ENCODE data around the gene AGAP1. TPM values are rescaled to one million over a fixed set of nuclear protein-coding genes. Genes with fewer than 3 reads are reported as not detected.

AGAP1 gene
- polyA plus RNA-seq, 1 donor from 2014 or later: 17.4 TPM

DNA sequence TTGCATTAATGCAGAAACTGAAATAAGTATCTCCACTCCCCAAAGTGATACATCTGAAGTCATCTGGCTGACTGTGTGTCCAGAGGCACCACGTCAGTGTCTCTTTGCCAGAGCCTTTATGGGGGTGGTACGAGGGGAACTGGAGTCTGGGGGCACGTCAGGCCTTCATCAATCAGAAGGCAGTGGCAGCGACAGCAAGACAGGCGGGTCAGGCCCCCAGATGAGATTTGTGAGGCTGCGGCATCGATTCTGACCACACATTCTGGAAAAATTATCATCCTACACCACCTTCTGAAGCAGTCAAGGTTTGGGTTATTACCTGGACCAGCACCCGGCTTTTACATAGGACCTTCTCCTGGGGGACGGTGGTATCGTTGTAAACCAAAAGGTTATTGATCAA is 450.7 kb downstream of the AGAP1 start:
- Histone ChIP-seq H3F3A (ENCODE audit: insufficient read depth, low read length, poor library complexity, severe bottlenecking) (no peaks in the 10 kb centered on the region), H2AFZ (ENCODE audit: low read depth, low read length) (no peak overlapping the region), H3K4me2 (ENCODE audit: low read length) (no peak overlapping the region), H3K9me2 (ENCODE audit: insufficient read depth, low read length) (no peaks in the 10 kb centered on the region), H3K27me3 (ENCODE audit: insufficient read depth, low read depth, low read length) (no peaks in the 10 kb centered on the region), H3K9me3 (ENCODE audit: low read length) (no peaks in the 10 kb centered on the region), H4K20me1 (ENCODE audit: insufficient read depth) (no peaks in the 10 kb centered on the region), H3K36me3 (ENCODE audit: insufficient read depth, low read length) (peaks cover 3% of the 10 kb centered on the region), H3K4me3 (ENCODE audit: low read length) (no peak overlapping the region), H3K27ac (ENCODE audit: low read length) (no peak overlapping the region), H3K9ac (ENCODE audit: low read length) (no peak overlapping the region), H3K79me2 (replicated peaks; ENCODE audit: insufficient read depth, low read length) (no peaks in the 10 kb centered on the region)
- TF ChIP-seq EZH2 (IDR thresholded peaks at IDR 0.05; ENCODE audit: borderline replicate concordance, insufficient read depth, low read length, poor library complexity, severe bottlenecking) (no peak), SMC3 (conservative IDR thresholded peaks at IDR 0.05; ENCODE audit: poor library complexity) (no peak), RAD21 (conservative IDR thresholded peaks at IDR 0.05) (no peak), EP300 (conservative IDR thresholded peaks at IDR 0.05; ENCODE audit: poor library complexity, severe bottlenecking) (no peak), MXI1 (conservative IDR thresholded peaks at IDR 0.05; ENCODE audit: poor library complexity, severe bottlenecking) (no peak), TAF1 (IDR thresholded peaks at IDR 0.05; ENCODE audit: low read depth) (no peak), POLR2AphosphoS5 (IDR thresholded peaks at IDR 0.05) (no peak)
- TF ChIP-seq, protein P1, sequence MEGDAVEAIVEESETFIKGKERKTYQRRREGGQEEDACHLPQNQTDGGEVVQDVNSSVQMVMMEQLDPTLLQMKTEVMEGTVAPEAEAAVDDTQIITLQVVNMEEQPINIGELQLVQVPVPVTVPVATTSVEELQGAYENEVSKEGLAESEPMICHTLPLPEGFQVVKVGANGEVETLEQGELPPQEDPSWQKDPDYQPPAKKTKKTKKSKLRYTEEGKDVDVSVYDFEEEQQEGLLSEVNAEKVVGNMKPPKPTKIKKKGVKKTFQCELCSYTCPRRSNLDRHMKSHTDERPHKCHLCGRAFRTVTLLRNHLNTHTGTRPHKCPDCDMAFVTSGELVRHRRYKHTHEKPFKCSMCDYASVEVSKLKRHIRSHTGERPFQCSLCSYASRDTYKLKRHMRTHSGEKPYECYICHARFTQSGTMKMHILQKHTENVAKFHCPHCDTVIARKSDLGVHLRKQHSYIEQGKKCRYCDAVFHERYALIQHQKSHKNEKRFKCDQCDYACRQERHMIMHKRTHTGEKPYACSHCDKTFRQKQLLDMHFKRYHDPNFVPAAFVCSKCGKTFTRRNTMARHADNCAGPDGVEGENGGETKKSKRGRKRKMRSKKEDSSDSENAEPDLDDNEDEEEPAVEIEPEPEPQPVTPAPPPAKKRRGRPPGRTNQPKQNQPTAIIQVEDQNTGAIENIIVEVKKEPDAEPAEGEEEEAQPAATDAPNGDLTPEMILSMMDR (IDR thresholded peaks at IDR 0.05; ENCODE audit: poor library complexity, severe bottlenecking): no peak
- TF ChIP-seq, protein P2, sequence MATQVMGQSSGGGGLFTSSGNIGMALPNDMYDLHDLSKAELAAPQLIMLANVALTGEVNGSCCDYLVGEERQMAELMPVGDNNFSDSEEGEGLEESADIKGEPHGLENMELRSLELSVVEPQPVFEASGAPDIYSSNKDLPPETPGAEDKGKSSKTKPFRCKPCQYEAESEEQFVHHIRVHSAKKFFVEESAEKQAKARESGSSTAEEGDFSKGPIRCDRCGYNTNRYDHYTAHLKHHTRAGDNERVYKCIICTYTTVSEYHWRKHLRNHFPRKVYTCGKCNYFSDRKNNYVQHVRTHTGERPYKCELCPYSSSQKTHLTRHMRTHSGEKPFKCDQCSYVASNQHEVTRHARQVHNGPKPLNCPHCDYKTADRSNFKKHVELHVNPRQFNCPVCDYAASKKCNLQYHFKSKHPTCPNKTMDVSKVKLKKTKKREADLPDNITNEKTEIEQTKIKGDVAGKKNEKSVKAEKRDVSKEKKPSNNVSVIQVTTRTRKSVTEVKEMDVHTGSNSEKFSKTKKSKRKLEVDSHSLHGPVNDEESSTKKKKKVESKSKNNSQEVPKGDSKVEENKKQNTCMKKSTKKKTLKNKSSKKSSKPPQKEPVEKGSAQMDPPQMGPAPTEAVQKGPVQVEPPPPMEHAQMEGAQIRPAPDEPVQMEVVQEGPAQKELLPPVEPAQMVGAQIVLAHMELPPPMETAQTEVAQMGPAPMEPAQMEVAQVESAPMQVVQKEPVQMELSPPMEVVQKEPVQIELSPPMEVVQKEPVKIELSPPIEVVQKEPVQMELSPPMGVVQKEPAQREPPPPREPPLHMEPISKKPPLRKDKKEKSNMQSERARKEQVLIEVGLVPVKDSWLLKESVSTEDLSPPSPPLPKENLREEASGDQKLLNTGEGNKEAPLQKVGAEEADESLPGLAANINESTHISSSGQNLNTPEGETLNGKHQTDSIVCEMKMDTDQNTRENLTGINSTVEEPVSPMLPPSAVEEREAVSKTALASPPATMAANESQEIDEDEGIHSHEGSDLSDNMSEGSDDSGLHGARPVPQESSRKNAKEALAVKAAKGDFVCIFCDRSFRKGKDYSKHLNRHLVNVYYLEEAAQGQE (IDR thresholded peaks at IDR 0.05; ENCODE audit: borderline replicate concordance): no peak

DNA sequence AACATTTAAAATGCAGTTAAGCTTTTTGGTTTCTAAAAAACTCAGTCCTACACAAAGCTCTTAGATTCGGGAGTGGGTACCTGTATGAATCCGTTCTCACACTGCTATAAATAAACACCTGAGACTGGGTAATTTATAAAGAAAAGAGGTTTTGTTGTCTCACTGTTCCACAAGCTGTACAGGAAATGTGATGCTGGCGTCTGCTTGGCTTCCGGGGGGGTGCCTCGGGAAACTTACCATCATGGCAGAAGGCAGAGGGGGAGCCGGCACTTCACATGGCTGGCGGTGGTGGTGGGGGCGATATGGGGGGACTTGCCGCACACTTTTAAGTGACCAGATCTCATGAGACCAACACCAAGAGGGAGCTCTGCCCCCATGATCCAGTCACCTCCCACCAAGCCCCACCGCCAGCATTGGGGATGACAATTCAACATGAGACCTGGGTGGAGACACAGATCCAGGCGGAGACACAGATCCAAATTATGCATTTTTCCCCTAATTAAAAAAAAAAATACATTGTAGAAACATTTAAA is 451.8 kb downstream of the AGAP1 start:
- Histone ChIP-seq H3K27ac (ENCODE audit: low read length) (no peak overlapping the region), H3F3A (ENCODE audit: insufficient read depth, low read length, poor library complexity, severe bottlenecking) (no peaks in the 10 kb centered on the region), H2AFZ (ENCODE audit: low read depth, low read length) (no peak overlapping the region), H3K9me2 (ENCODE audit: insufficient read depth, low read length) (no peaks in the 10 kb centered on the region), H3K4me2 (ENCODE audit: low read length) (no peak overlapping the region), H3K4me3 (ENCODE audit: low read length) (no peak overlapping the region), H4K20me1 (ENCODE audit: insufficient read depth) (no peaks in the 10 kb centered on the region), H3K9me3 (ENCODE audit: low read length) (no peaks in the 10 kb centered on the region), H3K9ac (ENCODE audit: low read length) (no peak overlapping the region), H3K27me3 (ENCODE audit: insufficient read depth, low read depth, low read length) (no peaks in the 10 kb centered on the region), H3K79me2 (replicated peaks; ENCODE audit: insufficient read depth, low read length) (no peaks in the 10 kb centered on the region), H3K36me3 (ENCODE audit: insufficient read depth, low read length) (peaks cover 4% of the 10 kb centered on the region)
- no peak for TF ChIP-seq POLR2AphosphoS5 (IDR thresholded peaks at IDR 0.05)
- TF ChIP-seq SMC3 (conservative IDR thresholded peaks at IDR 0.05; ENCODE audit: poor library complexity): no peak
- TF ChIP-seq, protein P2 (IDR thresholded peaks at IDR 0.05; ENCODE audit: borderline replicate concordance): no peak
- TF ChIP-seq MXI1 (conservative IDR thresholded peaks at IDR 0.05; ENCODE audit: poor library complexity, severe bottlenecking): no peak
- no peak for TF ChIP-seq RAD21 (conservative IDR thresholded peaks at IDR 0.05)
- no peak for TF ChIP-seq TAF1 (IDR thresholded peaks at IDR 0.05; ENCODE audit: low read depth)
- TF ChIP-seq, protein P1 (IDR thresholded peaks at IDR 0.05; ENCODE audit: poor library complexity, severe bottlenecking): no peak

All from neural cell (in vitro differentiated cells).